Activated B cell treated with CpG ODN at 0.5 μM for 24 hours (primary cell): ENCODE measurements around the gene MINDY4B. TPM values are rescaled to one million over a fixed set of nuclear protein-coding genes. Genes with fewer than 3 reads are reported as not detected.

Experiments used
- ATAC-seq: fragments of 200-7000 bp; cut with Tn5 transposase; one replicate; pipeline ENCODE4 v1.10.0; 2021; ENCODE audit warnings: low read depth, mild to moderate bottlenecking, moderate library complexity
- CTCF ChIA-PET: fragments of 350-600 bp; sonication (Branson Sonifier 250); formaldehyde crosslinking; loops from one replicate; lab custom pipeline; 2021; ENCODE audit warnings: antibody characterized with exemption; lab: Charles Lee
- POLR2A ChIA-PET: fragments of 350-600 bp; sonication (Branson Sonifier 250); formaldehyde crosslinking; loops from one replicate; lab custom pipeline; 2021; ENCODE audit warnings: antibody characterized with exemption; lab: Charles Lee
- DNase-seq: peaks from one replicate; pipeline ENCODE4 v3.0.0; 2022
- H3K27ac Mint-ChIP-seq: one replicate; pipeline ENCODE4 v1.8.0; 2020; ENCODE audit warnings: mixed read lengths
- H3K27me3 Mint-ChIP-seq: one replicate; pipeline ENCODE4 v1.8.0; 2021; ENCODE audit warnings: mixed read lengths
- H3K36me3 Mint-ChIP-seq: one replicate; pipeline ENCODE4 v1.8.0; 2021; ENCODE audit warnings: low read depth, mixed read lengths
- H3K4me1 Mint-ChIP-seq: one replicate; pipeline ENCODE4 v1.8.0; 2021; ENCODE audit warnings: mixed read lengths
- H3K4me3 Mint-ChIP-seq: one replicate; pipeline ENCODE4 v1.8.0; 2020; ENCODE audit warnings: mild to moderate bottlenecking, mixed read lengths
- H3K9me3 Mint-ChIP-seq: one replicate; pipeline ENCODE4 v1.8.0; 2020; ENCODE audit warnings: mixed read lengths
- CTCF ChIP-seq: fragments of 200-600 bp; IDR thresholded peaks from one replicate; pipeline ENCODE4 v1.8.0; 2022; ENCODE audit warnings: antibody characterized with exemption, mild to moderate bottlenecking
- intact Hi-C: fragments of 100-400 bp; cut with micrococcal nuclease; formaldehyde crosslinking; loops from one replicate; pipeline ENCODE4 v1.15.1; 2024
- total RNA-seq: library from RNA; stranded (reverse); gene quantifications from 2 replicates; pipeline ENCODE4 v1.2.3, GENCODE V29; 2022

The MINDY4B gene
- total RNA-seq, 1 donor from 2014 or later, result not detected

- intact Hi-C loops, result no loop called here
- TF ChIP-seq CTCF, result no peak
- no peaks in the 10 kb centered on the region for H3K9me3 Mint-ChIP-seq
- no peak for ATAC-seq
- DNase-seq, result no peak
- ChIA-PET POLR2A (no interaction called here), CTCF (interaction anchor here (1.2 kb wide), 1 partner anchor 7 kb away, joined by 3 read pairs; no protein-coding TSS in a partner anchor)
- H3K4me3 Mint-ChIP-seq, result no peak overlapping the region
- peaks cover 17% of the 10 kb centered on the region for H3K27me3 Mint-ChIP-seq
- no peak overlapping the region for H3K27ac Mint-ChIP-seq
- H3K4me1 Mint-ChIP-seq, result no peaks in the 10 kb centered on the region
- no peaks in the 10 kb centered on the region for H3K36me3 Mint-ChIP-seq
Observed at GRCh38 chr3:150933473-150933995, 28.3 kb upstream of the MINDY4B start.

- no peak for ATAC-seq
Observed at GRCh38 chr3:150931745-150932144, 26.5 kb upstream of the MINDY4B start.

GRCh38 chr3:150930839-150931238 lies 25.6 kb upstream of the MINDY4B start:
- ATAC-seq, result no peak
- no peak for DNase-seq
- Mint-ChIP-seq H3K36me3 (no peaks in the 10 kb centered on the region), H3K9me3 (no peaks in the 10 kb centered on the region), H3K27ac (no peak overlapping the region), H3K27me3 (peaks cover 12% of the 10 kb centered on the region), H3K4me3 (no peak overlapping the region), H3K4me1 (peaks cover 2% of the 10 kb centered on the region)
- no peak for TF ChIP-seq CTCF
- intact Hi-C loops, result no loop called here
- CTCF ChIA-PET, result no interaction called here
- POLR2A ChIA-PET, result no interaction called here

More at GRCh38 chr3:150931745-150932144, 26.5 kb upstream of the MINDY4B start:
- H3K27ac Mint-ChIP-seq, result no peak overlapping the region
- no peaks in the 10 kb centered on the region for H3K9me3 Mint-ChIP-seq
- peaks cover 12% of the 10 kb centered on the region for H3K27me3 Mint-ChIP-seq
- no peaks in the 10 kb centered on the region for H3K4me1 Mint-ChIP-seq
- no peak for TF ChIP-seq CTCF
- DNase-seq, result no peak
- intact Hi-C loops, result no loop called here
- H3K36me3 Mint-ChIP-seq, result no peaks in the 10 kb centered on the region
- ChIA-PET POLR2A (no interaction called here), CTCF (no interaction called here)
- no peak overlapping the region for H3K4me3 Mint-ChIP-seq

- no peak for TF ChIP-seq CTCF
- no peak for DNase-seq
- no peak overlapping the region for H3K27ac Mint-ChIP-seq
- no peak for ATAC-seq
- H3K9me3 Mint-ChIP-seq, result no peaks in the 10 kb centered on the region
- no peak overlapping the region for H3K4me3 Mint-ChIP-seq
- ChIA-PET POLR2A (no interaction called here), CTCF (no interaction called here)
- peaks cover 16% of the 10 kb centered on the region for H3K27me3 Mint-ChIP-seq
- H3K4me1 Mint-ChIP-seq, result peaks cover 9% of the 10 kb centered on the region
- intact Hi-C loops, result loop anchor here (5.0 kb wide), 1 partner anchor 299 kb away; no protein-coding TSS in a partner anchor
- H3K36me3 Mint-ChIP-seq, result no peaks in the 10 kb centered on the region
Observed at GRCh38 chr3:150928234-150928633, 23.0 kb upstream of the MINDY4B start.

GRCh38 chr3:150926328-150926727 lies 21.1 kb upstream of the MINDY4B start:
- Mint-ChIP-seq H3K4me3 (no peak overlapping the region), H3K9me3 (no peaks in the 10 kb centered on the region), H3K4me1 (peaks cover 9% of the 10 kb centered on the region), H3K27me3 (peaks cover 16% of the 10 kb centered on the region), H3K36me3 (no peaks in the 10 kb centered on the region), H3K27ac (no peak overlapping the region)
- TF ChIP-seq CTCF, result no peak
- ATAC-seq (no peak), DNase-seq (no peak)
- POLR2A ChIA-PET, result no interaction called here
- CTCF ChIA-PET, result interaction anchor here (0.9 to 2.1 kb wide), 3 partner anchors 8 to 218 kb away, joined by 3 to 17 read pairs (median 3); no protein-coding TSS in a partner anchor
- intact Hi-C loops, result loop anchor here (1.0 to 5.0 kb wide), 2 partner anchors 159 to 301 kb away; partner anchors contain the start of gene MED12L
